Mesenchymal stem cell (in vitro differentiated cells and primary cell): Measurements from ENCODE around the gene KRTAP1-5.
A peak's percentile ranks its signal among the peaks of the same experiment; 100 is the strongest.

ENCODE experiments used
- DNase-seq: peaks from one replicate; pipeline ENCODE4 v3.0.0-alpha.2; 2013
- H2AFZ ChIP-seq: one replicate; pipeline ENCODE4 v1.6.1; 2013; ENCODE audit warnings: low read depth, mild to moderate bottlenecking, control low read depth, inconsistent platforms, low read length, moderate library complexity
- H2AK5ac ChIP-seq: 2 replicates; pipeline ENCODE4 v1.6.1; 2013; ENCODE audit warnings: low read length, moderate library complexity, mild to moderate bottlenecking, inconsistent platforms; ENCODE audit not compliant: severe bottlenecking
- H2BK120ac ChIP-seq: one replicate; pipeline ENCODE4 v1.6.1; 2013; ENCODE audit warnings: low read depth, mild to moderate bottlenecking, inconsistent platforms, low read length, moderate library complexity
- H2BK12ac ChIP-seq, 2 experiments: one replicate each; pipeline ENCODE4 v1.6.1; 2013; ENCODE audit warnings: inconsistent platforms in 2 of 2, low read length in 2 of 2, mild to moderate bottlenecking in 2 of 2, moderate library complexity in 2 of 2, control low read depth in 1 of 2
- H2BK15ac ChIP-seq: one replicate; pipeline ENCODE4 v1.6.1; 2013; ENCODE audit warnings: mild to moderate bottlenecking, low read depth, inconsistent platforms; ENCODE audit not compliant: poor library complexity, severe bottlenecking
- H2BK5ac ChIP-seq: 2 replicates; pipeline ENCODE4 v1.6.1; 2013; ENCODE audit warnings: low read depth, mild to moderate bottlenecking, low read length, control low read depth, inconsistent platforms; ENCODE audit not compliant: poor library complexity, severe bottlenecking
- H3K14ac ChIP-seq, 2 experiments: one replicate each; pipeline ENCODE4 v1.6.1; 2013; ENCODE audit warnings: inconsistent platforms in 2 of 2, low read length in 2 of 2, control low read depth in 1 of 2, mild to moderate bottlenecking in 1 of 2, moderate library complexity in 1 of 2
- H3K18ac ChIP-seq, 2 experiments: one replicate each; pipeline ENCODE4 v1.6.1; 2013; ENCODE audit warnings: inconsistent platforms in 2 of 2, low read length in 2 of 2, control low read depth in 1 of 2, low read depth in 1 of 2, mild to moderate bottlenecking in 1 of 2
- H3K23ac ChIP-seq, 2 experiments: one replicate each; pipeline ENCODE4 v1.6.1; 2013; ENCODE audit warnings: inconsistent platforms in 2 of 2, low read length in 2 of 2, mild to moderate bottlenecking in 2 of 2, moderate library complexity in 2 of 2, control low read depth in 1 of 2
- H3K27ac ChIP-seq: 2 replicates; pipeline ENCODE4 v1.5.1; 2013; ENCODE audit warnings: mild to moderate bottlenecking, moderate library complexity, low read length, control low read depth, inconsistent platforms; ENCODE audit not compliant: poor library complexity, severe bottlenecking
- H3K27me3 ChIP-seq, 2 experiments: 2 replicates each; pipeline versions ENCODE4 v1.6.1 to v1.7.0; 2013; ENCODE audit warnings: low read length in 2 of 2, mild to moderate bottlenecking in 2 of 2, moderate library complexity in 2 of 2, control low read depth in 1 of 2, inconsistent platforms in 1 of 2; ENCODE audit not compliant: control insufficient read depth in 1 of 2, insufficient read depth in 1 of 2
- H3K36me3 ChIP-seq, 2 experiments: 2 replicates each; pipeline versions ENCODE4 v1.6.1 to v1.7.0; 2013; ENCODE audit warnings: low read length in 2 of 2, control low read depth in 1 of 2, inconsistent platforms in 1 of 2, low read depth in 1 of 2, mild to moderate bottlenecking in 1 of 2; ENCODE audit not compliant: insufficient read depth in 2 of 2, control insufficient read depth in 1 of 2
- H3K4ac ChIP-seq, 2 experiments: one replicate each; pipeline ENCODE4 v1.6.1; 2013; ENCODE audit warnings: inconsistent platforms in 2 of 2, low read length in 2 of 2, mild to moderate bottlenecking in 2 of 2, moderate library complexity in 2 of 2, control low read depth in 1 of 2, low read depth in 1 of 2
- H3K4me1 ChIP-seq: 2 replicates; pipeline ENCODE4 v1.6.1; 2013; ENCODE audit warnings: low read depth, low read length, control low read depth; ENCODE audit not compliant: control insufficient read depth, insufficient read depth
- H3K4me2 ChIP-seq: 2 replicates; pipeline ENCODE4 v1.6.1; 2013; ENCODE audit warnings: low read length, mild to moderate bottlenecking, inconsistent platforms; ENCODE audit not compliant: poor library complexity, severe bottlenecking
- H3K4me3 ChIP-seq, 2 experiments: 2 replicates each; pipeline versions ENCODE4 v1.5.1 to v1.7.0; 2013; ENCODE audit warnings: low read length in 2 of 2, mild to moderate bottlenecking in 2 of 2, control low read depth in 1 of 2, low read depth in 1 of 2; ENCODE audit not compliant: insufficient read depth in 1 of 2
- H3K79me1 ChIP-seq: replicated peaks from 2 replicates; pipeline ENCODE4 v1.6.1; 2013; ENCODE audit warnings: mild to moderate bottlenecking, control low read depth, low read length, inconsistent platforms; ENCODE audit not compliant: poor library complexity, severe bottlenecking
- H3K9ac ChIP-seq: 2 replicates; pipeline ENCODE4 v1.7.0; 2013; ENCODE audit warnings: mild to moderate bottlenecking, low read length, moderate library complexity
- H3K9me3 ChIP-seq: 2 replicates; pipeline ENCODE4 v1.7.0; 2013; ENCODE audit warnings: mild to moderate bottlenecking, low read length; ENCODE audit not compliant: control insufficient read depth
- H4K8ac ChIP-seq: one replicate; pipeline ENCODE4 v1.6.1; 2013; ENCODE audit warnings: inconsistent platforms, mild to moderate bottlenecking, low read length, moderate library complexity
- H4K91ac ChIP-seq: one replicate; pipeline ENCODE4 v1.6.1; 2013; ENCODE audit warnings: mild to moderate bottlenecking, low read length, inconsistent platforms
- WGBS: methylation state at CpG from one replicate; pipeline ENCODE4 v1.1.7; 2013; ENCODE audit warnings: mixed read lengths; 5-methylcytosine and 5-hydroxymethylcytosine counted together

The KRTAP1-5 gene

DNA sequence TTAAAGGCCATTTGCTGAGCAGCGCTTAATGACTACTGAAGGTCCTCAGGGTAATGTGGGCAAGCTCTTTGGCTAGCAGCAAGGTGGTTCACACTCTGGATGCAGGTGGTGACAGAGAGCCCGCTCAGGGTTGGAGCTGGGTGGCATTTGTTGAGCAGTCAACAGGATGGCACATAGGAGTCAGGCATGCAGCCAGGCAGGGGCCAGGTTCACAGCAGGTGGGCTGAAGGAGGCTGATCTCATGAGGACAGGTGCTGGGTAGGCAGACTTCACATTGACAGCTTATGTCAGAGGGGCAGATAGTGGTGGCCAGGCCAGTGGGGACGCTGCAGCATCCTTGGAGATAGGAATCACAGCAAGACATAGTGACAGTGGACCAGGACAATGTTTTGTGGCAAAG lies 22.6 kb downstream of the KRTAP1-5 start:
- Histone ChIP-seq H3K4me1 (no peaks in the 10 kb centered on the region), H2BK5ac (no peak overlapping the region), H3K4ac (no peak overlapping the region), H3K36me3 (no peaks in the 10 kb centered on the region), H3K4me2 (no peak overlapping the region), H3K27ac (no peak overlapping the region), H3K14ac (peak overlapping the region in 1 of 2 experiments; percentile 6), H3K23ac (no peak overlapping the region), H2BK15ac (no peak overlapping the region), H3K18ac (no peak overlapping the region), H3K27me3 (no peaks in the 10 kb centered on the region), H3K9me3 (no peaks in the 10 kb centered on the region), H3K79me1 (no peaks in the 10 kb centered on the region), H3K4me3 (no peak overlapping the region), H4K91ac (no peak overlapping the region), H4K8ac (no peak overlapping the region), H2AFZ (no peak overlapping the region), H2BK12ac (no peak overlapping the region), H3K9ac (no peak overlapping the region), H2BK120ac (no peak overlapping the region), H2AK5ac (no peak overlapping the region)
- DNase-seq, result no peak
- WGBS, result 80% methylated on average over 3 of the region's 3 CpGs

DNA sequence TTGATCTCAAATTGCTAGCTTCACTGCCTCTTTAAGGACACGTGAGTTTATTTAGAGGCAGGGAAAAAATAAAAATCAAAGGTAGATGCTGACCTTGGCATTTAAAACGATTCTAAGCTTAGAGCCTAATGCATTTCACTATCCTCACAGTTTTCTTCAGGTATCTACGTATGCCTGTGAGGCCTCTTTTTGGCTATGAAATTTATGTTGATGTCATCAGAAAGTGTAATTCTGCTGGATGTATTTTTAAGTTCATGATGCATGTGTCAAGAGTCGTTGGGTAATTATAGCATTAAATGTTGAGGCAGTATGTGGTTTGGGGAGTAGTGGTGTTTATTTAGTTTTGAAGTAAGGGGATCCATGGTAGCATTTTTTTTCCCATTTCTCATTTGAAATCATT lies 23.1 kb downstream of the KRTAP1-5 start:
- Histone ChIP-seq H2AK5ac (no peak overlapping the region), H3K18ac (no peak overlapping the region), H2AFZ (no peak overlapping the region), H3K27me3 (no peaks in the 10 kb centered on the region), H3K9me3 (no peaks in the 10 kb centered on the region), H3K27ac (no peak overlapping the region), H2BK15ac (no peak overlapping the region), H4K8ac (no peak overlapping the region), H3K23ac (no peak overlapping the region), H3K79me1 (no peaks in the 10 kb centered on the region), H3K4ac (no peak overlapping the region), H2BK120ac (no peak overlapping the region), H3K14ac (no peak overlapping the region), H3K9ac (no peak overlapping the region), H3K4me3 (no peak overlapping the region), H3K4me1 (no peaks in the 10 kb centered on the region), H2BK12ac (no peak overlapping the region), H3K4me2 (no peak overlapping the region), H2BK5ac (no peak overlapping the region), H4K91ac (no peak overlapping the region), H3K36me3 (no peaks in the 10 kb centered on the region)
- no peak for DNase-seq
- 86% methylated on average over 3 of the region's 4 CpGs for WGBS

DNA sequence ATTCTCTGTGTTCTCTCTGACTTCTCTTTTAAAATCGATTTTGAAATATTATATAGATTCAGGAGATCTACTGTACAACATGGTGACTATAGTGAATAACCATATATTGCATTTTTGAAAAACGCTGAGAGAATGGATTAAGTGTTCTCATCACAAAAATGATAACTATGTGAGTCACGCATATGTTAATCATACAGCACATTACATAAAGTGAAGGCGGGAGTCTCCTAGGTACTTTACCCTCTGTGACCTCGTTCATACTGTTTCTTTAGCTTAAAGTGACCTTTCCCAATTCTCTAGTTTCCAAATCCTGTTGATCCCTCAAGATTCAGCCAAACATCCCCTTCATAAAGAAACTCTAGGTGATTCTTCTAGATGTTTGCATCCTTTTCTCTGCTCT lies 24.2 kb downstream of the KRTAP1-5 start:
- H3K18ac ChIP-seq, result no peak overlapping the region
- no peak overlapping the region for H4K91ac ChIP-seq
- no peaks in the 10 kb centered on the region for H3K9me3 ChIP-seq
- no peaks in the 10 kb centered on the region for H3K4me1 ChIP-seq
- H3K9ac ChIP-seq, result no peak overlapping the region
- no peak overlapping the region for H2BK15ac ChIP-seq
- no peak overlapping the region for H3K4ac ChIP-seq
- no peaks in the 10 kb centered on the region for H3K27me3 ChIP-seq
- H3K14ac ChIP-seq, result no peak overlapping the region
- no peak overlapping the region for H4K8ac ChIP-seq
- H2BK12ac ChIP-seq, result no peak overlapping the region
- no peak overlapping the region for H3K27ac ChIP-seq
- H3K4me2 ChIP-seq, result no peak overlapping the region
- no peak overlapping the region for H2BK120ac ChIP-seq
- H3K36me3 ChIP-seq, result no peaks in the 10 kb centered on the region
- no peak overlapping the region for H2BK5ac ChIP-seq
- no peak overlapping the region for H2AFZ ChIP-seq
- DNase-seq, result no peak
- no peak overlapping the region for H2AK5ac ChIP-seq
- no peak overlapping the region for H3K23ac ChIP-seq
- WGBS, result 45% methylated on average over 4 of the region's 5 CpGs
- no peaks in the 10 kb centered on the region for H3K79me1 ChIP-seq
- H3K4me3 ChIP-seq, result no peak overlapping the region

DNA sequence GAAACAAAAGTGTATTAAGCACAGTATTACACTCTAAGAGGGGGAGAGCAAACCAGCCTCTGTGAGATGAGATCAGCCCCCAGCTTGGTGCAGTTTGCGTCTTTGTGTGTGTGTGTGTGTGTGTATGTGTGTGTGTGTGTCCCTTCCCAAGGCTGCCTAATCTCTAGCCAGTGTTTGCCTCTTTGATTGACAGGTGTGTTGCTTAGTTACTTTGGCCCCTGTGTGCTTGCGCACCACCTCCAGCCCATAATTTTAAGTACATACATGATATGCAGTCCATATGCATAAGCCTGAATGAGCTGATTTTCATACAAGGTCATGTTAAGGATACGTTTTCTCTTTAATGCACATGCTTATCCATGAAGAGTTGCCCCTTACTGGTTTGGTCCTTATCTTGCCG lies 25.2 kb downstream of the KRTAP1-5 start:
- Histone ChIP-seq H3K4ac (no peak overlapping the region), H2AK5ac (no peak overlapping the region), H3K4me2 (no peak overlapping the region), H2BK5ac (no peak overlapping the region), H3K23ac (no peak overlapping the region), H3K27ac (no peak overlapping the region), H3K4me3 (no peak overlapping the region), H3K27me3 (no peaks in the 10 kb centered on the region), H3K9ac (no peak overlapping the region), H3K9me3 (no peaks in the 10 kb centered on the region), H2BK12ac (no peak overlapping the region), H4K8ac (no peak overlapping the region), H3K4me1 (no peaks in the 10 kb centered on the region), H2BK15ac (no peak overlapping the region), H2BK120ac (no peak overlapping the region), H4K91ac (no peak overlapping the region), H2AFZ (no peak overlapping the region), H3K14ac (no peak overlapping the region), H3K18ac (no peak overlapping the region), H3K79me1 (no peaks in the 10 kb centered on the region), H3K36me3 (no peaks in the 10 kb centered on the region)
- WGBS, result 94% methylated on average over 4 of the region's 4 CpGs
- no peak for DNase-seq
